ENCODE measurements around the gene EGFL7. TPM values are rescaled to one million over a fixed set of nuclear protein-coding genes. Genes with fewer than 3 reads are reported as not detected.

EGFL7 gene
- not detected in 2 replicates for total RNA-seq (2013; cell fraction: nucleolus; rRNA removed)
- total RNA-seq (2014; rRNA removed), result 0.06 and 0.16 TPM in 2 replicates
- not detected in 2 replicates for total RNA-seq (2014; rRNA removed; fragmentation: Illumina TruSeq; extraction: Trizol)
- total RNA-seq (2021), result 0.46 and 0.64 TPM in 2 replicates
- polyA plus RNA-seq (2011; ENCODE audit: low read depth), result not detected
- 0.06 and 0.11 TPM in 2 replicates for polyA plus RNA-seq (2011; rRNA removed)
- 0.20 and 0.30 TPM in 2 replicates for polyA plus RNA-seq (2011; cell fraction: cytosol; rRNA removed)
- polyA plus RNA-seq (2011; cell fraction: nucleus; rRNA removed), result 0.41 and 0.51 TPM in 2 replicates
- polyA plus RNA-seq (2012), result 0.16 and 0.39 TPM in 2 replicates
- not detected in 2 replicates for polyA plus RNA-seq (2014; fragmentation: Illumina TruSeq; extraction: Trizol)
- not detected for polyA plus RNA-seq (2014; fragmentation: Nextera tagmentation; extraction: Ambion mirVana)
- polyA plus RNA-seq (2014; rRNA removed), result 0.27 TPM in 1 of 2 replicates, not detected in the other
- polyA plus RNA-seq (2016; fragmentation: Nextera tagmentation; extraction: Ambion mirVana), result under 1 TPM in 1 of 2 experiments, not detected in 1; 0.19 TPM
- polyA minus RNA-seq (2011; rRNA and poly(A)+ RNA removed), result 0.36 TPM in 1 of 2 replicates, not detected in the other
- 0.94 and 1.2 TPM in 2 replicates for polyA minus RNA-seq (2011; cell fraction: cytosol; rRNA and poly(A)+ RNA removed)
- polyA minus RNA-seq (2011; cell fraction: nucleus; rRNA and poly(A)+ RNA removed), result 0.96 TPM in 1 of 2 replicates, not detected in the other
- Bru-seq, nascent RNA, result percentile 14 among the genes with signal in this experiment
- BruChase-seq, experiment 1, labeled RNA remaining after a 6-hour chase, result percentile 11 among the genes with signal in this experiment
- not detected for BruChase-seq, experiment 2, labeled RNA remaining after a 2-hour chase
- long read RNA-seq, experiment 1, result 0 reads
- long read RNA-seq, experiment 2, result 0 reads

- 38% methylated on average over 34 of the region's 38 CpGs for WGBS (ENCODE audit: insufficient coverage, insufficient replicate concordance, low lambda C conversion rate, missing lambda C conversion rate)
- ChIA-PET RAD21 (ENCODE audit: unreplicated experiment) (no interaction called here), POLR2A (no interaction called here), SMC1A (ENCODE audit: uncharacterized antibody, unreplicated experiment) (no interaction called here), CTCF (interaction anchor here (1.0 kb wide), 1 partner anchor 35 kb away, joined by 3 read pairs; no protein-coding TSS in a partner anchor)
- Histone ChIP-seq H4K20me1 (ENCODE audit: control insufficient read depth, insufficient read depth) (no peaks in the 10 kb centered on the region), H3K4me2 (ENCODE audit: control insufficient read depth, insufficient read depth) (no peak within 1 kb of the TSS), H3K27ac (ENCODE audit: control insufficient read depth, insufficient read depth) (no peak within 1 kb of the TSS), H3K36me3 (ENCODE audit: control insufficient read depth in 2 of 2, insufficient read depth in 2 of 2, low read length in 1 of 2) (no peaks in the 10 kb centered on the region), H3K79me2 (ENCODE audit: control insufficient read depth, insufficient read depth, low read length) (no peaks in the 10 kb centered on the region), H2AFZ (ENCODE audit: control insufficient read depth, low read depth, low read length) (no peak within 1 kb of the TSS), H3K27me3 (replicated peaks in 1 of 2; ENCODE audit: control insufficient read depth in 2 of 2, insufficient read depth in 2 of 2, low read length in 1 of 2) (peaks cover 10 to 22% of the 10 kb centered on the region in 2 experiments), H3K4me1 (ENCODE audit: control insufficient read depth, insufficient read depth, low read length) (no peaks in the 10 kb centered on the region), H3K4me3 (no peak within 1 kb of the TSS), H3K9me3 (replicated peaks; ENCODE audit: control insufficient read depth, insufficient read depth, low read length) (no peaks in the 10 kb centered on the region), H3K9ac (ENCODE audit: control insufficient read depth, insufficient read depth, low read length) (no peak within 1 kb of the TSS)
- in situ Hi-C loops (cut with MboI), result no loop called here
- intact Hi-C loops (cut with micrococcal nuclease; ENCODE audit: unreplicated experiment), result no loop called here
- ATAC-seq (no peak), DNase-seq (ENCODE audit: low read depth, low spot score) (no peak), FAIRE-seq (no peak)
- TF ChIP-seq RELA (IDR thresholded peaks at IDR 0.05; ENCODE audit: borderline replicate concordance, partially characterized antibody) (no peak), YY1 (IDR thresholded peaks at IDR 0.05; ENCODE audit: low read depth, low read length) (no peak), REST (IDR thresholded peaks at IDR 0.05; ENCODE audit: low read depth, low read length) (no peak), TARDBP (IDR thresholded peaks at IDR 0.05; ENCODE audit: borderline replicate concordance) (no peak), KDM1A (IDR thresholded peaks at IDR 0.05; ENCODE audit: borderline replicate concordance) (no peak), SMAD5 (IDR thresholded peaks at IDR 0.05; ENCODE audit: low read depth) (no peak), SMAD1 (IDR thresholded peaks at IDR 0.05; ENCODE audit: low read depth, partially characterized antibody) (no peak), IKZF1 (conservative IDR thresholded peaks at IDR 0.05) (no peak), IRF3 (IDR thresholded peaks at IDR 0.05) (no peak), ESRRA (IDR thresholded peaks at IDR 0.05; ENCODE audit: low read length) (no peak), RFX5 (IDR thresholded peaks at IDR 0.05; ENCODE audit: low read depth, low read length) (no peak), CHD4 (IDR thresholded peaks at IDR 0.05) (no peak), SPI1 (IDR thresholded peaks at IDR 0.05; ENCODE audit: borderline replicate concordance, insufficient read depth, low read depth, low read length) (no peak), BMI1 (IDR thresholded peaks at IDR 0.05; ENCODE audit: borderline replicate concordance) (no peak), CBX5 (IDR thresholded peaks at IDR 0.05; ENCODE audit: low read depth) (no peak)
- TF ChIP-seq, protein P1, sequence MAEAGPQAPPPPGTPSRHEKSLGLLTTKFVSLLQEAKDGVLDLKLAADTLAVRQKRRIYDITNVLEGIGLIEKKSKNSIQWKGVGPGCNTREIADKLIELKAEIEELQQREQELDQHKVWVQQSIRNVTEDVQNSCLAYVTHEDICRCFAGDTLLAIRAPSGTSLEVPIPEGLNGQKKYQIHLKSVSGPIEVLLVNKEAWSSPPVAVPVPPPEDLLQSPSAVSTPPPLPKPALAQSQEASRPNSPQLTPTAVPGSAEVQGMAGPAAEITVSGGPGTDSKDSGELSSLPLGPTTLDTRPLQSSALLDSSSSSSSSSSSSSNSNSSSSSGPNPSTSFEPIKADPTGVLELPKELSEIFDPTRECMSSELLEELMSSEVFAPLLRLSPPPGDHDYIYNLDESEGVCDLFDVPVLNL (IDR thresholded peaks at IDR 0.05; ENCODE audit: low read depth, low read length), result no peak
- no TSS peak for BruUV-seq (replicated peaks)
Measured at GRCh38 chr9:136662656-136663581, at the start of gene EGFL7. TSS of gene EGFL7 (plus strand) at chr9:136662916. CDS start at chr9:136668283, 5,367 bp downstream.

Data from GM12878 (cell line).